Mesothelial cell of epicardium (in vitro differentiated cells): ENCODE data around the gene ATP6V0A1. TPM values are rescaled to one million over a fixed set of nuclear protein-coding genes. Genes with fewer than 3 reads are reported as not detected.
A peak's percentile ranks its signal among the peaks of the same experiment; 100 is the strongest.
"Not testable (repeated sequence)": the region's sequence is repeated elsewhere in the genome, so short reads cannot be mapped to it uniquely, and the experiment has no call there.

ENCODE experiments used
- DNase-seq, 2 experiments: peaks; one replicate each; pipeline ENCODE4 v3.0.0; 2021; ENCODE audit warnings: low spot score in 2 of 2; ENCODE audit not compliant: unreplicated experiment in 2 of 2
- H3K27ac Mint-ChIP-seq: 2 replicates; pipeline ENCODE4 v1.8.0; 2021; ENCODE audit warnings: mixed read lengths
- H3K27me3 Mint-ChIP-seq: 2 replicates; pipeline ENCODE4 v1.8.0; 2021; ENCODE audit warnings: low read depth, mixed read lengths
- H3K36me3 Mint-ChIP-seq: 2 replicates; pipeline ENCODE4 v1.8.0; 2021; ENCODE audit warnings: mixed read lengths
- H3K4me1 Mint-ChIP-seq: 2 replicates; pipeline ENCODE4 v1.8.0; 2021; ENCODE audit warnings: mixed read lengths
- H3K4me3 Mint-ChIP-seq: 2 replicates; pipeline ENCODE4 v1.8.0; 2021; ENCODE audit warnings: mild to moderate bottlenecking, moderate library complexity, mixed read lengths
- H3K9me3 Mint-ChIP-seq: 2 replicates; pipeline ENCODE4 v1.8.0; 2021; ENCODE audit warnings: mixed read lengths
- CTCF ChIP-seq: fragments of 200-600 bp; sonication (generic); IDR thresholded peaks from one replicate; pipeline ENCODE4 v1.5.0; 2021; ENCODE audit warnings: antibody characterized with exemption; ENCODE audit not compliant: unreplicated experiment
- total RNA-seq: library from RNA; stranded (reverse); gene quantifications from 3 replicates; pipeline ENCODE4 v1.2.1, GENCODE V29; 2021

The ATP6V0A1 gene
- total RNA-seq, 1 donor from 2014 or later, result 60.4 TPM

- peak overlapping the region; percentile 88 for H3K4me3 Mint-ChIP-seq
- H3K36me3 Mint-ChIP-seq, result no peaks in the 10 kb centered on the region
- DNase-seq, result no peak
- H3K27ac Mint-ChIP-seq, result peak overlapping the region; percentile 96
- no peaks in the 10 kb centered on the region for H3K9me3 Mint-ChIP-seq
- H3K4me1 Mint-ChIP-seq, result peaks cover 22% of the 10 kb centered on the region
- no peak for TF ChIP-seq CTCF
- H3K27me3 Mint-ChIP-seq, result no peaks in the 10 kb centered on the region
Measured at GRCh38 chr17:42553866-42554249, 95.2 kb downstream of the ATP6V0A1 start.

GRCh38 chr17:42554250-42555121, 95.8 kb downstream of the ATP6V0A1 start:
- no peaks in the 10 kb centered on the region for H3K9me3 Mint-ChIP-seq
- H3K4me1 Mint-ChIP-seq, result peaks cover 22% of the 10 kb centered on the region
- no peaks in the 10 kb centered on the region for H3K36me3 Mint-ChIP-seq
- no peaks in the 10 kb centered on the region for H3K27me3 Mint-ChIP-seq
- no peak for TF ChIP-seq CTCF
- H3K27ac Mint-ChIP-seq, result peak overlapping the region; percentile 96
- DNase-seq, result peak; percentile 72 to 84
- H3K4me3 Mint-ChIP-seq, result peak overlapping the region; percentile 88

GRCh38 chr17:42555122-42555622, 96.5 kb downstream of the ATP6V0A1 start:
- TF ChIP-seq CTCF, result no peak
- no peaks in the 10 kb centered on the region for H3K36me3 Mint-ChIP-seq
- H3K27me3 Mint-ChIP-seq, result no peaks in the 10 kb centered on the region
- H3K4me3 Mint-ChIP-seq, result peak overlapping the region; percentile 88
- H3K9me3 Mint-ChIP-seq, result no peaks in the 10 kb centered on the region
- H3K27ac Mint-ChIP-seq, result peak overlapping the region; percentile 96
- no peak for DNase-seq
- peaks cover 22% of the 10 kb centered on the region for H3K4me1 Mint-ChIP-seq

GRCh38 chr17:42555961-42556617, 97.4 kb downstream of the ATP6V0A1 start:
- not testable (repeated sequence) for H3K9me3 Mint-ChIP-seq, H3K27me3 Mint-ChIP-seq, DNase-seq, H3K36me3 Mint-ChIP-seq, H3K27ac Mint-ChIP-seq
- H3K4me3 Mint-ChIP-seq, result peak overlapping the region; percentile 88
- H3K4me1 Mint-ChIP-seq, result peaks cover 24% of the 10 kb centered on the region

GRCh38 chr17:42559075-42559474, 100.4 kb downstream of the ATP6V0A1 start:
- no peaks in the 10 kb centered on the region for H3K27me3 Mint-ChIP-seq
- no peaks in the 10 kb centered on the region for H3K36me3 Mint-ChIP-seq
- no peak overlapping the region for H3K27ac Mint-ChIP-seq
- no peak overlapping the region for H3K4me3 Mint-ChIP-seq
- no peak for DNase-seq
- no peak for TF ChIP-seq CTCF
- no peaks in the 10 kb centered on the region for H3K9me3 Mint-ChIP-seq
- H3K4me1 Mint-ChIP-seq, result peaks cover 35% of the 10 kb centered on the region

GRCh38 chr17:42560246-42560645, 101.6 kb downstream of the ATP6V0A1 start:
- DNase-seq, result no peak
- H3K27ac Mint-ChIP-seq, result peak overlapping the region; percentile 71
- H3K4me3 Mint-ChIP-seq, result peak overlapping the region; percentile 60

More at GRCh38 chr17:42560246-42560645, 101.6 kb downstream of the ATP6V0A1 start:
- no peak for TF ChIP-seq CTCF
- Mint-ChIP-seq H3K36me3 (no peaks in the 10 kb centered on the region), H3K27me3 (no peaks in the 10 kb centered on the region), H3K4me1 (peaks cover 31% of the 10 kb centered on the region), H3K9me3 (no peaks in the 10 kb centered on the region)
